GM18526 (cell line): Measurements from ENCODE around the gene COL15A1.

Experiments used
- POLR2A ChIP-seq: IDR thresholded peaks from 3 replicates; pipeline ENCODE4 v1.6.1; 2011; ENCODE audit not compliant: insufficient read length; ENCODE audit errors: extremely low read depth

Gene COL15A1

DNA sequence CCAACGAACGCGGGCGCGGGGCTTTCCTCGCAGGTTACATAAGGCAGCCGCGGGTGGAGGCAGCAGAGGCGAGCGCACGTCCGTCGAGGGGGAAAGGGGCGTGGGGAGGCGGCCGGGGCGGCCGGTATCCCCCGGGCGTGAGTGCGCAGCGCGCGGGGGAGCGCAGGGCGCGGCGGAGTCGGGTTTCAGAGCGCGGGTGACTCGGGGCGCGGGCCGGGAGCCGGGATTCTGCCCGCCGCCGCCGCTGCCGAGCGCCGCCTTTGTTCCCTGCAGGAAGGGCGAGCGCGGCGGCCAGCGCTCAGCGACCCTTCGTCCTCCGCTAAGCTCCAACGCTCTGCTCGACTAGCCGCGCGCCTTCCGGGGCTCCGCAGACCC, at the start of gene COL15A1:
Gene COL15A1 (plus strand): TSS at position 226 of the 375 bp plus-strand sequence. CDS start 155 bp downstream, outside the sequence.
- no peak for TF ChIP-seq POLR2A

DNA sequence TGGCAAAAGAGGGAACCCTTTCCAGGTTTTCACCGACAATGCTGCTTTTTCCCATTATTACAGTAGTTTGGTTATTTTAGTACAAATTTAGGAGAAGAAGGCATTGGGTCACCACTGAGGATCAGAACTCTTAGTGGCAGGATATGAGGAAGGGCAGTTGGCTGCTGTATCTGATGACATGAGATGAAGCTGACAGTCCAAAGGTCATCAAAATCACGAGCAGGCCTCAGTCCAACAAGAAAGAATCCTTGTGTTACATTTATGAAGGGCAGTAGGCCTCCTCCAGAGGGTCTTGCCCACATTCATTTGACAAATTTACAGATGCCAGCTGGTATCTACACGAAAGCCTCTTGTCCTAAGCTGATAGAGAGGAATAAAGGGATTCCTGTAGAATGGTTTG, 49.5 kb upstream of the COL15A1 start:
- no peak for TF ChIP-seq POLR2A

DNA sequence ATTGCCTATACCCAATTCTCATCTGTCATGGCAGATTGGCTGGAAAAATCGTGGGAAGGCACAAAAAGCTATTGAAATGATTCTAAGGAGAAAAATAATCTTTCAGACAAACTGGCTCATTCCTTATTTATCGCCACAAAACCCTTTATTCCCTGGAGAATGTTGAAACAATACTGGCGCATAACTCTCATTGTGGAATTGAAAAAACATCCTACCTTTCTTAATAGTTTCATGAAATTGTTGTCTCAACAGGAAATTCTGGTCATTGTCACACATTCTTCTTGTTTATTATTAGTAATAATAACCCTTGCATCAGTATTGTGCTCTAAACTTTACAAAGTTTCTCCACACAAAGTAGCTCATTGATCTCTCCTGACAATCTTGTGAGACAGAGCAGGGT, 48.9 kb upstream of the COL15A1 start:
- no peak for TF ChIP-seq POLR2A

DNA sequence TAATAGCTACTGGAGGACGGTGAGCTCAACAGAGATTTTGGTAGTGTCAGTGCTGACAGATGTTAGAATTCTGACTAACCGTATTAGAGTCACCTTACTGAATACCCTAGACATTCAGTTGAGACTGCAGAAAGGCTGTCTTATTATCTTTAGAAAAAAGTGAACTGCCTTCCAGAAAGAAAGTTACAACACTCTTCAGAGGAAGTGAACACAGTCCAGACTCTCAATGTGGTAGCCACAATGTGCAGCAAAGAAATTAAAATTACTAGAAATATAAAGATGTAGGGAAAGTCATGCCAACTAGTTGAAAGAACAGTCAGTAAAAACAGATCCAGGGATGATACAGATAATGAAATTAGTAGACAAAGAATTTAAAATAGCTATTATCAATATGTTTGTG, 47.1 kb upstream of the COL15A1 start:
- no peak for TF ChIP-seq POLR2A

DNA sequence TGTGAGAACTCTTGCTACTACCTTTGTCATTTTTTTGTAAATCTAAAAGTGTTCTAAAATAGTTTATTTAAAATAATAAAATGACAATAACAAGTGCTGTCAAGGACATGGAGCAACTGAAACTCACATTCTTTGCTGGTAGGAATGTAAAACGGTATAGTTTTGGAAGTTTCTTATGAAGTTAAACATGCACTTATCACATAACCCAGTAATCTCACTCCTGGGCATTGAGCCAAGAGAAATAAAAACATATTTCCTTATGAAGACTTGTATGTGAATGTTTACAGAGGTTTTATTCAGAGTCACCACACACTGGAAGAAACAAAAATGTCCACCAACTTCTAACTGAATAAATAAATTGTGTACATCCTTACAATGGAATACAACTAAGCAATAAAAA, 46.0 kb upstream of the COL15A1 start:
- no peak for TF ChIP-seq POLR2A

DNA sequence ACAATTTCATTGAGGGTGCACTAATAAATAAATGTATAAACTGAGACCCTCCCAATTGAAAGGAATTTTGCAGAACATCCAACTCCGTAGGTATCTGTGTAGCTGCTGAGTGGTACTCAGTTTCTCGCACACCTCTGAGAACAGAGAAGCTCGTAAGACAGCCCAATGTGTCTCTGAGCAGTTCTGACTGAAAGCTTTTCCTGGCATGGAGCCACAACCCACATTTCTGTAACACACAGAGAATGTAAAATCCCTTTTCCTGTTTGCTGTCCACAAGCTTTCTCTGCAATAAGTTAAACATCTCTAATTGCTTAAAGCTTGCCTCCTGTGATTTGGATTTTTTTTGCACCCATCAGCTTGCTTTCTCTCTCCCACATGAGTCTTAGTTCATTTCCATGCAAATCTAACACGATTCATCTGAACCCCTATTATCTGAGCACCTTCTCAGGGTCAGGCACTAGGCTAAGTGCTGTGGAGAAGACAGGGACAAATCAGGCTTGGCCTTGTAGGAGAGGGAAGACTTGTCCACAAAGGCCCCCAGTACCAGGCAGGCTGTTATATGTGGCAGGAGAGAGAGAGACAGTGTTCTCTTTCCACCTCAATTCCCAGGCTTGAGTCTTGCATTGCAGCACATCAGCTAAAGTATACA, 44.2 kb upstream of the COL15A1 start:
- no peak for TF ChIP-seq POLR2A

DNA sequence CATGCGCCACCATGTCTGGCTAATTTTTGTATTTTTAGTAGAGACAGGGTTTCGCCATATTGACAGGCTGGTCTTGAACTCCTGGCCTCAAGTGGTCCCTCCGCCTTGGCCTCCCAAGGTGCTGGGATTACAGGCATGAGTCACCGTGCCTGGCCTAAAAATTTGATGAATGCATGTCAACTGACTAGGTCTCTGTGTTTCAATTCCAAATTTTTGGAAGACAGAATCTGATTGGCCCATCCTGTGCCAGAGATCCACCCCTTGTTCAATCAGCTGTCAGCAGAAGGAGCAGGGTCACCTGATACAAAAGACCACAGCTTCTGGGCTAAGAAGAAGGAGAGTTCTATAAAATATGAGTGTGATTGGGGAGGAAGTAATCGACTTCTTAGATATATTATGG, 43.5 kb upstream of the COL15A1 start:
- no peak for TF ChIP-seq POLR2A

DNA sequence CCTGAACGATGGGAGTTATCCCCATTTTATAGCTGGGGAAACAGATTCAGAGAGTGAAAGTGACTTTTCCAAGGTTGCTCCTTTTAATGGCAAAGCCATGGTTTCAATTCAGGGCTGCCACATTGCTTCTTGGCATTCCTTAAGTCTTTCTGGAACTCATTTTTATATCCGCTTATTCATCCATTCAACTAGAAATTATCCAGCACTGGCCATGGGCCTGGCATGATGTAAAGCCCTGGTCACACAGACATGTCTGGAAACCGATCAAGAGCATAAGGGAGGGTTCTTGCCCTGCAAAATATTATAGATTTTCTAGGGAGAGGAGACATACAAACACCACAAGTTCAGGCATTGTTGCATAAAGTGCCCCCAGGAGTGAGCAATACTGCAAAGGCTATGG, 43.0 kb upstream of the COL15A1 start:
- no peak for TF ChIP-seq POLR2A

DNA sequence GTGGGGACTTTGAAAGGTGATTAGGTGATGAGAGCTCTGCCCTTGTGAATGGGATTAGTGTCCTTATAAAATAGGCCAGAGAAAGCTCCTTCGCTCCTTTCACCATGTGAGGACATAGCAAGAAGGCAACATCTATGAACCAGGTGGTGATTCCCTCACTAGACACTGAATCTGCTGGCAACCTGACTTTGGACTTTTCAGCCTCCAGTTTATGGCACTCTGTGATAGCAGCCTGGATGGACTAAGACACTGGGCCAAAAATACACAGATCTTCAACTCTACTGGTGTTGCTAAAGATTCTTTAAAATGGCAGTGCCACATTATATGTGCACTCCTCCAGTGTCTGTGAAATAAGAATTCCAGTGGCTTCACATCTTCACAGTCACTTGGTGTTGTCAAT, 41.2 kb upstream of the COL15A1 start:
- TF ChIP-seq POLR2A: no peak

DNA sequence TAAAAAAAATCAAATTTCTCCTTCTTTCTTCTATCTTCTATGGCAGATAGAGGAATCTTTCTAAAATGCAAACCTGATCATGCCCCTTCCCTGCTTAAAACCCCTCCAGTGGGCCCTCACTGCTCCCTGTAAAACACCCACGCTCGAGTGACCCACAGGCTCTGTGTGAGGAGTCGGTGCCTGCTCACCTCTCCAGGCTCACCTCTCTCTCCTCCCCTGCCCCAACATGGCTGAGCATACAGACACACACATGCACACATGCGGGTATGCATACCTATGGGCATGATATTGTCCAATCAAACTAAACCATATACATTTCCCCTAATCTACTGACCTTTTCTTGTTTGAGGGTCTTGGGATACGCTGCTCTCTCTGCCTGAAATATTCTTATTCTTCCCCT, 40.8 kb upstream of the COL15A1 start:
- TF ChIP-seq POLR2A: no peak

DNA sequence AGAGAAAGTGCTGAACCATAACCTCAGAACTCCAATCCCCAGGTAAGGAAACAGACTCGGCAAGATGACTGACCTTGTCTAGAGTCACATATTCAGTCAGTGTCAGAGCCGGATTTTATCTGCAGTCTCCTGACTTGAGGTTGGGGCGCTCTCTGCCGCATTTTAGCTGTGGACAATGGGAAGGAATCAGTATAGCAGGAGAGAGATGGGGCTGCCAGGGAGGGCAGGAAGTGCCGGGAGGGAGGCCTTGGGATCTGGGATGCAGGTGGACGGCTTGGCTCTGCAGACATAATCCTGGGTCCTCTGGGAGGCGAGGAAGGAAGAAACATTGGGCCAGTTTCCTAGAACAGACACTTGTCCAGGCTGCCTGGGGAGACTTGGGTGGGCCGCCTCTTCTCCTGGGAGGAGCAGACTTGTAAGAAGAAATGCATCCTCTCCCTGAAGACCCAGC, 39.7 kb upstream of the COL15A1 start:
- TF ChIP-seq POLR2A: no peak

DNA sequence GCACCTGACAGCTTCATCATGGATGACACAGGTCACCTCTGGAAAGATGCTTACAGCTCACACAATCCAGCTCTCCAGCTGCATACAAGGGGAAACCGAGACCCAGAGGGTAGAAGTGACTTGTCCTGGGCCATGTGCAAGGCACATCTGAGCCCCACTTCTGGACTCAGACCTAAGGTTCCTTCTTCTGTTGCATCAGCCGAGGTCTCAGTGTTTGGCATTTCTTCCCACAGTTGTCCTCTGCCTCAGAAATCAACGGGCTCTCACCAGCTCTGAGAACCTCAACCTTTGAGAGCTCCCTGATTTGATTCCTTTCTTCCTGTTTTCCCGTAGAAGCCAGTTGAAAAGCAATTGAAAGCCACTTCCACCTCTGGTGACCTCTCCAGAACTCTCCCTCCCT, 38.7 kb upstream of the COL15A1 start:
- no peak for TF ChIP-seq POLR2A

DNA sequence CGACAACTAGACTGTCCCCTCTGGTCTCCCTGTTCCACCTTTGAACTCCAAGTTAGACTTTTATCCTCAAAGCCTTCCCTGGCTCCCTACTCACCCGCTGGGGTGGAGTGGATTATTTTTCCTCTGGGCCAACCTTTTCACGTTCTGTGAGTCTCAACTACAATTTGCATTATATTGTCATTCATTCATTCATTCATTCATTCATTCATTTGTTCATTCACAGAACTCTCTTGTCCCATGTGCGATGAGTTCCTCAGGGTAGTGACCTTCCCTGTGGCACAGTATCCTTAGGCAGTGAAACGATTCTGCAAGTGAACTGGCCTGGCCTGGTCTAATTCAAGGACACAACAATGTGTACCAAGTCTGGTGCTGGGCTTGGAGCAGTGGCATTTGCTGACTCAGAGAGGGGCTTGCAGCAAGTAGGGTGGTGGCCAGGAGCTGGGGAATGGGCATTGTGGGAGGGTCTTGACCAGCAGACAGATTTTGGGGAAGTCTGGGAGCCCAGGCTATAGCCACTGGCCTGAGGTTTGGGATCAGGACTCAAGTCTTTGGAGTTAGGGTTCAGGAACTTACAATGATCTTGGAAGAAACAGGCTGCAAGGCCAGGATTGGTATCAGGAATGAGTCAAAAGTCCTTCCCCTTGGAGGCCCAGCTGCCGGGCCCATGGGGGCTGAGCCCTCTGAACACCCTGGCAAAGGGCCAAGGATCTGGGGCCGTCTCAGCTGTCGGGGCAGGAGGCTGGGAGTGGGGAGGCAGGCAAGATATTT, 37.2 kb upstream of the COL15A1 start:
- no peak for TF ChIP-seq POLR2A

DNA sequence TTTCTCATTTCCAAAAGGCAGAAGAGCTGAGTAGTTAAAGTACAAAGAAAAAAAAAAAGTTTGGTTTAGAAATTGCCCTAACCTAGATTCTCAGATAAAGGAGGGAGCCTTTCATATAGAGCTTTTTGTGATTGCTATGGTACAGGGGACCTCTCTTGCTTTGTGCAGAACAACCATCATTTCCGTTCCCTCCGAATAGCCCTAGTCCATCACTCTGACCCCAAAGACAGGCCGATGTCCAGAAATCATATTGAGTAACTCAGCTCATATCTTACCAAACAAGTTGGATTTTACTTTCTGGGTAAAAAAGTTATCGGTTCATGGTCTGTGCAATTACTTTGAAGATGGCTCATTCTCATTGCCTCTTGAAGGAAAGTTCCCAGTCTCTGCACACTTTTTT, 36.7 kb upstream of the COL15A1 start:
- TF ChIP-seq POLR2A: no peak

DNA sequence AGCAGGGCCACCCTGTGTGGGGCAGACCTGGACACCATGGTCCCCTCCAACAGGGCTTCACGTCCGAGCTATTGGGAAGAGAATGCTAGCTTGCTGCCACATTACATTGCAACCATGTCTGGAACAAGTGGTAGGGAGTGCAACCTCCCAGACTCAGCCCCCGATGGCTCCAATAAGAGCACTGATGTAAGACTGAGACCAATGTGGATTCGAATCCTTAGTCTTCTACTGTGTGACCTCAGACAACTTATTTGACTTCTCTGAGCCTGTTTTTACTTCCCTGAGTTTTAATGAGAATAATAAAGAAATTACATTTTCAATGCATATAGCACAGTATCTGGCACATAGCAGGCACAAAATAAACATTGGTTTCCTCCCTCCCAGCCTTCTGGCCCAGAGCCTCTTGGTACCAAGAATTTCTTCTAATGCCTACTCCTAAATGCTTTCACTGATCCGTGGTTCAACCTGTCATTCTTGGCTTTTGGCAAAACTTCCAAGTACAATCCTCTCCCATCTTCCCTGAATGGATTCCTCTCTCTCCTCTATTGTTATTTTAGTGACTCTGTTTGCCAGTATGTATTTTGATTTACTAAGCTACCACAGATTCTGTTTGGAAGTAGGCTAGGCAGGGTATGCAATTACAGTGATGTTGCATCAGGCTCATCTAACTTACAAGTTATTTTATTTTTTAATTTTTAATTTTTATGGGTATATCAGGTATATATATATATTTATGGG, 34.6 kb upstream of the COL15A1 start:
- TF ChIP-seq POLR2A: no peak

DNA sequence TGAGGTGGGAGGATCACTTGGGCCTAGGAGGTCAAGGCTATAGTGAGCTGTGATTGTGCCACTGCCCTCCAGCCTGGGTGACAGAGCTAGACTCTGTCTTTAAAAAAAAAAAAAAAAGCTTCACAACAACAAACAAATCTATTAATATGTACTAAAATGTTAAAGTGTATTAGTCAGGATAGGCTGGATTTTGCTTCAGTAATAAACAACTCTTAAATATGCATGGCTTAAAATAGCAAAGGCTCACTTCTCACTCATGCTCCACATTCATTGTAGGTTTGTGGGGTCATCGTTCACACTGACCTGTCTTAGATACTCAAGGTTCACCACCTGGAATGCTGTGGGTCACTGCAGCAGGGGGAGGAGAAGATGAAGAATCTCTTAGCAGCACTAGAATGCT, 33.8 kb upstream of the COL15A1 start:
- TF ChIP-seq POLR2A: no peak

DNA sequence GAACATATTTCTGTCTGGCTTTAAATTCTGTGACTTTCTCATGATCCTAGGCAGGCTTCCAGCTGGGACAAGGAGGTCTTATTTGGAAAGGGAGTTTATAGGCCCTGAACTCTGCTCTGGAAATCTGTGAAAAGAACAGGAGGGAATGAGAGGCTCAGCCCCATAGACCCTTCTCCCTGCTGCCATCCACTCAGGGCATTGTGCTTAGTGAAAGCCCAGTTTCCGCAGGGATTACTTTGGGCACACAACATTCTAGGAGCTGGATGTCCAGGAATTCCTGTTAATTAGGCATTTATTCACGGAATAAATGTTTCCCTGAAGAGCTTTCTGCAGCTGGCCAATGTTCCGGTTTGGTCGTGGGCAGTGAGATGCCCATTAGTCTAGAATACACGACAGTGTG, 32.7 kb upstream of the COL15A1 start:
- no peak for TF ChIP-seq POLR2A

DNA sequence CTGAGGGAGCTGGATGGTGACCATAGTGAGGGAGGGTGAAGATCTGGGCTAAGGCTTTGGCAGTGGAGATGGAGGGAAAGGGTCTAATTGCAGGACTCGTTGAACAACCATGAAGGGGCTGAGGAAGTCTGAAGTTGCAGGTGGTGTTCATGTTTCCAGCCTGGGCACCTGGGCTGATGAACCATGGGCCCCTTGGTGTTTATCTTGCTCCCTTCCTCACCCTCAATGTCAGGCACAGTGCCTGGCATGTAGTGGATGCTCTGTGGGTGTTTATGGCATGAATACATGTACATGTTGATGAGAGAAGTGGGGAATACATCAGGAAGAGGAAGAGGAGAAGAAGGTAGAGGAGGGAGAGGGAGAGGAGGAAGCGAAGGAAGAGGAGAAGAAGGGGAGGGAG, 31.3 kb upstream of the COL15A1 start:
- TF ChIP-seq POLR2A: no peak
